Glutamatergic neuron (in vitro differentiated cells): ENCODE data around the gene SLC22A4. TPM values are rescaled to one million over a fixed set of nuclear protein-coding genes. Genes with fewer than 3 reads are reported as not detected.

Experiments
- DNase-seq: peaks from one replicate; pipeline ENCODE4 v3.0.0; 2022
- H3K27ac Mint-ChIP-seq: one replicate; pipeline ENCODE4 v1.8.0; 2020; ENCODE audit warnings: mild to moderate bottlenecking, mixed read lengths, inconsistent platforms; ENCODE audit not compliant: unreplicated experiment
- H3K27me3 Mint-ChIP-seq: one replicate; pipeline ENCODE4 v1.8.0; 2020; ENCODE audit warnings: mild to moderate bottlenecking, moderate library complexity, mixed read lengths, inconsistent platforms; ENCODE audit not compliant: unreplicated experiment
- H3K36me3 Mint-ChIP-seq: one replicate; pipeline ENCODE4 v1.8.0; 2020; ENCODE audit warnings: mild to moderate bottlenecking, mixed read lengths, inconsistent platforms; ENCODE audit not compliant: unreplicated experiment
- H3K4me1 Mint-ChIP-seq: one replicate; pipeline ENCODE4 v1.8.0; 2020; ENCODE audit warnings: mild to moderate bottlenecking, low read depth, mixed read lengths, inconsistent platforms; ENCODE audit not compliant: unreplicated experiment
- H3K4me3 Mint-ChIP-seq: one replicate; pipeline ENCODE4 v1.8.0; 2020; ENCODE audit warnings: mild to moderate bottlenecking, mixed read lengths, inconsistent platforms; ENCODE audit not compliant: unreplicated experiment
- H3K9me3 Mint-ChIP-seq: one replicate; pipeline ENCODE4 v1.8.0; 2020; ENCODE audit warnings: mild to moderate bottlenecking, moderate library complexity, mixed read lengths, inconsistent platforms; ENCODE audit not compliant: unreplicated experiment
- total RNA-seq: library from RNA; stranded (reverse); fragmentation: NEBNext Ultra II Directional; extraction: Animal tissue kit (Norgen Biotek cat#: 25700); gene quantifications from one replicate; pipeline ENCODE4 v1.2.1, GENCODE V29; 2021; ENCODE audit not compliant: unreplicated experiment
- TF ChIP-seq, protein P1 (sequence below): fragments of 200-600 bp; sonication (generic); IDR thresholded peaks from one replicate; pipeline ENCODE4 v1.5.0; 2021; ENCODE audit not compliant: partially characterized antibody, unreplicated experiment

The SLC22A4 gene
- total RNA-seq, 1 donor from 2014 or later, result 0.37 TPM

DNA sequence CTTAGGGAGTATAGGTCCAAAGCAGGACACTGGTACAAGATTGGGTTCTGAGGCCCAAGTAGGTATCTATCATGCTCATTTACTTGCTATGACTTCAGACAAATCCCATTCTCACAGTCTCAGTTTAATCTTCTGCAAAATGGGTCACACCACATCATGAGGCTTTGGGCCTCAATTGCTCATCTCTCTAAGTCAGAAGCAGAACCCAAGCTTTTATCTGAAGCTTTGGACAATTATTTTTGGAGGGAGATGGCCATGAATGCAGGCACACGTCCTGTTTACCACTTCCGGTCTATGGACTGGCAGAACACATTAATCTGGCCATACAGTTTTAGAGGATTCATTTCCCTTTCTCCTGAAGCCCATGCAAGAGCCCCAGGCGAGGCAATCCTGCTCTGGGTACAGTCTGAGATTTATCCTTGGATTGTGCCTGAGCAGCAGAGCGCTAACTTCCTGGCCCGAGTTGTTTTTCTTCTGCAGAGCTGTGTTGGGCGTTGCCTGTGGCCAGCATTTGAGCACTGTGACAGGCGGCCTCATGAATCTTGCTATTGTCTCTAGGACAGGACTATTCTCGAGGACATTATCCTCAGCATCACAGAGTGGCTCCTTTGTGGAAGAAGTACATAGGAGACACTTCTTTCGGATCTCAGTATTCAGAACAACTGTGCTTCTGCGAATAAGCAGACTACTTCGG lies 16.1 kb downstream of the SLC22A4 start:
- no peak overlapping the region for H3K27ac Mint-ChIP-seq

DNA sequence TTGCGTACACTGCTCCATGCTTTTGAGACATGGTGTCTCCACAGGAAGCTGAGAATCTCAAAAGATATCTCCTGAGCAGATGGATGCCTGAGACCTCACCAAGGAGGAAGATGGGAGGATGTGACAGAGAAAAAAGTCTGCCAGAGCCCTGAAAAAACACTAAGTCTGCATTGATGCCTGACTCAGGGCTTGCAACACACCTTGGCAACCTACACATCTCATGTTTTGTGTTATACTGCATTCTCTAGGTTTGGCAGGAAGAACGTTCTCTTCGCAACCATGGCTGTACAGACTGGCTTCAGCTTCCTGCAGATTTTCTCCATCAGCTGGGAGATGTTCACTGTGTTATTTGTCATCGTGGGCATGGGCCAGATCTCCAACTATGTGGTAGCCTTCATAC lies 19.2 kb downstream of the SLC22A4 start:
- Mint-ChIP-seq H3K4me3 (no peak overlapping the region), H3K36me3 (no peaks in the 10 kb centered on the region), H3K27ac (no peak overlapping the region)

More for the DNA sequence above, 16.1 kb downstream of the SLC22A4 start:
- H3K4me3 Mint-ChIP-seq, result no peak overlapping the region
- H3K9me3 Mint-ChIP-seq, result peaks cover 1% of the 10 kb centered on the region
- no peaks in the 10 kb centered on the region for H3K4me1 Mint-ChIP-seq
- H3K36me3 Mint-ChIP-seq, result peaks cover 2% of the 10 kb centered on the region
- no peaks in the 10 kb centered on the region for H3K27me3 Mint-ChIP-seq
- DNase-seq, result no peak
- TF ChIP-seq, protein P1, sequence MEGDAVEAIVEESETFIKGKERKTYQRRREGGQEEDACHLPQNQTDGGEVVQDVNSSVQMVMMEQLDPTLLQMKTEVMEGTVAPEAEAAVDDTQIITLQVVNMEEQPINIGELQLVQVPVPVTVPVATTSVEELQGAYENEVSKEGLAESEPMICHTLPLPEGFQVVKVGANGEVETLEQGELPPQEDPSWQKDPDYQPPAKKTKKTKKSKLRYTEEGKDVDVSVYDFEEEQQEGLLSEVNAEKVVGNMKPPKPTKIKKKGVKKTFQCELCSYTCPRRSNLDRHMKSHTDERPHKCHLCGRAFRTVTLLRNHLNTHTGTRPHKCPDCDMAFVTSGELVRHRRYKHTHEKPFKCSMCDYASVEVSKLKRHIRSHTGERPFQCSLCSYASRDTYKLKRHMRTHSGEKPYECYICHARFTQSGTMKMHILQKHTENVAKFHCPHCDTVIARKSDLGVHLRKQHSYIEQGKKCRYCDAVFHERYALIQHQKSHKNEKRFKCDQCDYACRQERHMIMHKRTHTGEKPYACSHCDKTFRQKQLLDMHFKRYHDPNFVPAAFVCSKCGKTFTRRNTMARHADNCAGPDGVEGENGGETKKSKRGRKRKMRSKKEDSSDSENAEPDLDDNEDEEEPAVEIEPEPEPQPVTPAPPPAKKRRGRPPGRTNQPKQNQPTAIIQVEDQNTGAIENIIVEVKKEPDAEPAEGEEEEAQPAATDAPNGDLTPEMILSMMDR, result no peak

DNA sequence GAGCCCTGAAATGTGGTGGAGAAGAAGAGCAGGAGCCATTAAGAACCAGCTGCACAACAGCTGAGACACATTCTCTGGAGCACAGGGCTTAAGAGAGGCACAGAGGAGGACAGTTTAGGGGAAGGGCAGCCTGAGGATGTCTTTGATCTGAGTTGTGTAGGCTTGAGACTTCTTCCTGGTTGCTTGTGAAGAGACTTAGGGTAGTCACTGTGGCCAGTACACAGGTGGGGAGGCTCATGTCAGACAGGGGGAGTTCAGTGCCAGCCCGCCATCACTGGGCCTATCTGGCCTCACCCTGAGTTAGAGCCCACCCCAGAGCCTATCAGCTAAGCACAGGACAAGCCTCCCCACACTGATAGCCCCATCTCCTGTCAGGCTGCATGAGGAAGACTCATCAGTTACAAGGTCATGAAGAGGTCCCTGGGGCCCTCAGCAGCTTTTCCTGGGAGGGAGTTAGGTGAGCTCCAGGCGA lies 19.8 kb downstream of the SLC22A4 start:
- H3K36me3 Mint-ChIP-seq, result no peaks in the 10 kb centered on the region
- TF ChIP-seq, protein P1, result no peak
- no peaks in the 10 kb centered on the region for H3K4me1 Mint-ChIP-seq
- H3K27me3 Mint-ChIP-seq, result no peaks in the 10 kb centered on the region
- H3K4me3 Mint-ChIP-seq, result no peak overlapping the region
- H3K9me3 Mint-ChIP-seq, result peaks cover 1% of the 10 kb centered on the region
- no peak for DNase-seq
- no peak overlapping the region for H3K27ac Mint-ChIP-seq

More for the DNA sequence above, 19.2 kb downstream of the SLC22A4 start:
- H3K4me1 Mint-ChIP-seq, result no peaks in the 10 kb centered on the region
- peaks cover 1% of the 10 kb centered on the region for H3K9me3 Mint-ChIP-seq
- no peaks in the 10 kb centered on the region for H3K27me3 Mint-ChIP-seq
- TF ChIP-seq, protein P1, result no peak
- DNase-seq, result no peak

DNA sequence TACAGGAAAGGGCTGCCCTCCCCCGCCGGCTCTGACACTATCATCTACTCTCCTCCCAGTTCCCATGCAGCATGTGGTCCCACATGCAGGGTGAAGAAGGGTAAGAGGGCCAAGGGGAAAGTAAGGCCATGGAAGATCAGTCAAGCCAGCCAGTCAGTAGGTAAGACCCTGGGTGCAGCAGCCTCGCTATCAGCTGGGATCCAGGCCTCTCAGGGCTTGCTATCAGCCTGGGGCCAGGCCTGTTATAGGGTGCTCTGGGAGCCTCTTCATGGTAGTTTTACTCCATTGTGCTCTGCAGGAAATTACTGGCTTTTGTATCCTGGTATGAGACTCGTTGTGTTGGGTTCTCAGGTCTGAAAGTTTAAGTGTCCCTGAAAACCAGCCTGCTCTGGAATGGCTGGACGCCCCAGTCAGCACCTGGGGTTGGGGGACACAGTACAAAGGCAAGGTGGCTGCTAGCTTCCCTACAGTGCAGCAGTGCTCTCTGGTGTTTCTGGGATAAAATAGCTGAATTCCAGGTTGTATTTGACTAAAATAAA lies 21.4 kb downstream of the SLC22A4 start:
- no peak overlapping the region for H3K4me3 Mint-ChIP-seq
- no peaks in the 10 kb centered on the region for H3K36me3 Mint-ChIP-seq
- no peak overlapping the region for H3K27ac Mint-ChIP-seq
- peaks cover 1% of the 10 kb centered on the region for H3K9me3 Mint-ChIP-seq
- TF ChIP-seq, protein P1, result no peak
- DNase-seq, result no peak
- no peaks in the 10 kb centered on the region for H3K4me1 Mint-ChIP-seq
- H3K27me3 Mint-ChIP-seq, result no peaks in the 10 kb centered on the region

DNA sequence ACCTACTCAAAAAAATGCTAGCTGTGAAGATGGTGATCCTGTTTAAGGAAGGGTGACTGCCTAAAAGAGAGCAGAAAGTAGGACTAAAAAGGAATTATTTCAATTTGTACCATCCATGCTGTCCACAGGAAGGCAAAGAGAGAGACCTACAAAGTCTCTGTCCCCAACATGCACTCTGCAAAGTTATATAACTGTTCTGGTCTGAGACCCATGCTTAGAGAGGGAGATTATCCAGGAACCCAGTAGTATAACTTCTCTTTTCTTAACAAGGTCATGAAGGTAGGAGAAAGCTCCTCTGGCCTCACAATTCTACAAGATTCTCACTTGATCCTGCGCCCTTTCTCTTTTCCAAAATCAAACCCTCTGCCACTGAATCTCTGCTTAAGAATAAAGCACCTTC lies 25.8 kb downstream of the SLC22A4 start:
- peaks cover 2% of the 10 kb centered on the region for H3K9me3 Mint-ChIP-seq
- no peaks in the 10 kb centered on the region for H3K27me3 Mint-ChIP-seq
- no peak overlapping the region for H3K27ac Mint-ChIP-seq
- no peaks in the 10 kb centered on the region for H3K4me1 Mint-ChIP-seq
- TF ChIP-seq, protein P1, result no peak
- no peak for DNase-seq
- no peak overlapping the region for H3K4me3 Mint-ChIP-seq
- H3K36me3 Mint-ChIP-seq, result no peaks in the 10 kb centered on the region
